ENCODE results near the gene CACNA1B.

The CACNA1B gene

DNA sequence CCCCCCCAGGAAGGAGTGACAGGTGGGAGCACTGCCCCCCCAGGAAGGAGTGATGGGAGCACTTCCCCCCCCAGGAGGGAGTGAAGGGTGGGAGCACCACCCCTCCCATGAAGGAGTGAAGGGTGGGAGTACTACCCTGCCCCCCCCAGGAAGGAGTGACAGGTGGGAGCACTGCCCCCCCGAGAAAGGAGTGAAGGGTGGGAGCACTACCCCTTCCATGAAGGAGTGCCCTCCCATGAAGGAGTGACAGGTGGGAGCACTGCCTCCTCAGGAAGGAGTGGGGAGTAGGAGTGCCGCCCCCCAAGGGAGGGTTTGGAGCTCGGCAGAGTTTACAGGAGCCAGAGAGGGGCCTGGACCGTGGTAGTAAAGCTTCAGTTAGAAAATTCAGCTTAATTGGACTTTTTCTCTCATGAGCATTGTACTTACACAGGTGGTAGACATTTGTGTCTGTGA lies 100.7 kb downstream of the CACNA1B start:
- H3K4me3 ChIP-seq (ENCODE audit: low read length), result no peak overlapping the region
- TF ChIP-seq, protein P1, sequence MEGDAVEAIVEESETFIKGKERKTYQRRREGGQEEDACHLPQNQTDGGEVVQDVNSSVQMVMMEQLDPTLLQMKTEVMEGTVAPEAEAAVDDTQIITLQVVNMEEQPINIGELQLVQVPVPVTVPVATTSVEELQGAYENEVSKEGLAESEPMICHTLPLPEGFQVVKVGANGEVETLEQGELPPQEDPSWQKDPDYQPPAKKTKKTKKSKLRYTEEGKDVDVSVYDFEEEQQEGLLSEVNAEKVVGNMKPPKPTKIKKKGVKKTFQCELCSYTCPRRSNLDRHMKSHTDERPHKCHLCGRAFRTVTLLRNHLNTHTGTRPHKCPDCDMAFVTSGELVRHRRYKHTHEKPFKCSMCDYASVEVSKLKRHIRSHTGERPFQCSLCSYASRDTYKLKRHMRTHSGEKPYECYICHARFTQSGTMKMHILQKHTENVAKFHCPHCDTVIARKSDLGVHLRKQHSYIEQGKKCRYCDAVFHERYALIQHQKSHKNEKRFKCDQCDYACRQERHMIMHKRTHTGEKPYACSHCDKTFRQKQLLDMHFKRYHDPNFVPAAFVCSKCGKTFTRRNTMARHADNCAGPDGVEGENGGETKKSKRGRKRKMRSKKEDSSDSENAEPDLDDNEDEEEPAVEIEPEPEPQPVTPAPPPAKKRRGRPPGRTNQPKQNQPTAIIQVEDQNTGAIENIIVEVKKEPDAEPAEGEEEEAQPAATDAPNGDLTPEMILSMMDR (conservative IDR thresholded peaks at IDR 0.05; ENCODE audit: low read length), result no peak
- DNase-seq (ENCODE audit: low read depth), result no peak

DNA sequence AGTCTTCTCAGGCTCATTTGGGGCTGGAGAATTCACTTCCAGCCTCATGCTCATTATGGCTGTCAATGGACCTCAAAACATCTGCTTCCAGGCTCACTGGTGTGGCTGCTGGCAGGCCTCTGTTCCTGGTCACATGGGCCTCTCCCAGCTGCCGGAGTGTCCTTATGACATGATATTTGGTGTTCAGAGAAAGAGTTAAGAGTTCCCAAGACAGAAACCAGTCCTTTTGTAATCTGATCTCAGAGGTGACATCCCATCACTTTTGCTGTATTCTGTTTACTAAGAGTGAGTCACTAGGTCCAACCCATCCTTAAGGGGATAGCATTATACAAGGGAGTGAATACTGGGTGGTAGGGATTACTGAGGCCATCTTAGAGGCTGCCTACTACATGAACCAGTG lies 104.6 kb downstream of the CACNA1B start:
- H3K4me3 ChIP-seq (ENCODE audit: low read length), result no peak overlapping the region
- DNase-seq (ENCODE audit: low read depth), result no peak
- TF ChIP-seq, protein P1 (conservative IDR thresholded peaks at IDR 0.05; ENCODE audit: low read length), result no peak

DNA sequence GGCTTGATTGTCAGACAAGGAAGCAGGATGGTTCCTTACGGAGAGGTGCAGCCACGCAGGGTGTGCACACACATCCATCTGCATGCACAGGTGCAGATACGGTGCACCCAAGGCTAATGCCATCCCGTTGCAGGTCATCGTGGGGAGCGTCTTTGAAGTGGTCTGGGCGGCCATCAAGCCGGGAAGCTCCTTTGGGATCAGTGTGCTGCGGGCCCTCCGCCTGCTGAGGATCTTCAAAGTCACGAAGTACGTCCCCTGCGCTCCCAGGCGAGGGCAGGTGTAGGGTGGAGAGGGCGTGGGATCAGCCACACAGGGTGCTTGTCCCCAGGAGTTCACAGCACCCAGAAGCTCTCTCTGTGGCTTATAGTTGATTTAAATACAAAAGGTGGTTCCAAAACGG lies 106.4 kb downstream of the CACNA1B start:
- TF ChIP-seq, protein P1 (conservative IDR thresholded peaks at IDR 0.05; ENCODE audit: low read length), result no peak
- H3K4me3 ChIP-seq (ENCODE audit: low read length), result no peak overlapping the region
- DNase-seq (ENCODE audit: low read depth), result no peak

DNA sequence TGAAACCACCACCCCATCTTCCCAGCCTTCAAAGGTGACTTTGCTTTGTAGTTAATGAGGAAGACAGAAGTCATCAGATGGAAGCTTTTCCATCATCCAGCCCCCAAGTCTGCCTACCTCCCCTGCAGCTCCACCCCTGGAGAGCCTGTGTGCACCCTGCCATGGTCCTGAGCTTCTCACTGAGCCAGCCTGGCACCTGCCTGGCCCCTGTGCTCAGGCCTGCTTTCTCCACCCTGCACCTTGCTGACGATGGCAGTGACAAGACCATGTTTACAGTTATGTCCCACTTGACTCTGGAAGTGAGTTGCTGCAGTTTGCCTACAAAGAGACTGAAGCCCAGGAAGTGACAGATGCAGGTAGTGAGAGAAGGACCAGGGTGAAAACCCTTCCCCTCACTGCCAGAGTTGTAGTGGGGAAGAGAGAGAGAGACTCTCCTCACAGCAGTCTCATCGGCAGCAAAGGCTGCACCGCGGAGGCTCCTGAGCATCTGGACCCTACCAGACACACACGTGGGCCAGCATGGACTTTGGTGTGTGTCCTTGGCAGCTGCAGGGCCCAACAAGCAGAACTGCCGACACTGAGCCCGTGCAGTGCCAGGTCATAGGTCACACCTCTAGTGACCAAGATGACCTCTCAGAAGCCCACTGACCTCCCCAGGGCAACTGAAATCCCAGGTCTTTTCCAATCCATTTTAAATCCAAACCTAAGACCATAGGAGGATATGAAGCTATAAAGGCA lies 107.1 kb downstream of the CACNA1B start:
- no peak for DNase-seq (ENCODE audit: low read depth)
- TF ChIP-seq, protein P1 (conservative IDR thresholded peaks at IDR 0.05; ENCODE audit: low read length), result no peak
- no peak overlapping the region for H3K4me3 ChIP-seq (ENCODE audit: low read length)

DNA sequence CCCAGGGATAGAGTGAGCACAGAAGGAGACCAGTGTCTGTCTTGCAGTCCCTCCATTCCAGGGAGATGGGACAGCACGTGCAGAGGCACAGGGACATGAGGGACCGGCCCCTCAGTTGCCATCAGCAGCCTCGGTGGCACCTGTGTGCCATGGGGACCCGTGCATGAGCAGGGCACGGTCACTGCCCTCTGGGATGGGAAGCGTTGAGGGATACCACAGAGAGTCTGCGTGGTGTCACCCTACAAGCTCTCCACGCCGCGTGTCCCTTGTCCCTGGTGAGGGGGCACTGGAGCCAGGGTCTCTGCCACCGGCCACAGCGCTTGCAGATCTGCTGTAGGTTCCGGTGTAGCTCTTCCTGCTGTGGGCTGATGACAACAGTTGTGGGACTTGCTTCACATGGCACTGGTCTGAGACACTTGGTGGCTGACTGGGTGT lies 108.1 kb downstream of the CACNA1B start:
- H3K4me3 ChIP-seq (ENCODE audit: low read length), result no peak overlapping the region
- no peak for DNase-seq (ENCODE audit: low read depth)
- TF ChIP-seq, protein P1 (conservative IDR thresholded peaks at IDR 0.05; ENCODE audit: low read length), result no peak

DNA sequence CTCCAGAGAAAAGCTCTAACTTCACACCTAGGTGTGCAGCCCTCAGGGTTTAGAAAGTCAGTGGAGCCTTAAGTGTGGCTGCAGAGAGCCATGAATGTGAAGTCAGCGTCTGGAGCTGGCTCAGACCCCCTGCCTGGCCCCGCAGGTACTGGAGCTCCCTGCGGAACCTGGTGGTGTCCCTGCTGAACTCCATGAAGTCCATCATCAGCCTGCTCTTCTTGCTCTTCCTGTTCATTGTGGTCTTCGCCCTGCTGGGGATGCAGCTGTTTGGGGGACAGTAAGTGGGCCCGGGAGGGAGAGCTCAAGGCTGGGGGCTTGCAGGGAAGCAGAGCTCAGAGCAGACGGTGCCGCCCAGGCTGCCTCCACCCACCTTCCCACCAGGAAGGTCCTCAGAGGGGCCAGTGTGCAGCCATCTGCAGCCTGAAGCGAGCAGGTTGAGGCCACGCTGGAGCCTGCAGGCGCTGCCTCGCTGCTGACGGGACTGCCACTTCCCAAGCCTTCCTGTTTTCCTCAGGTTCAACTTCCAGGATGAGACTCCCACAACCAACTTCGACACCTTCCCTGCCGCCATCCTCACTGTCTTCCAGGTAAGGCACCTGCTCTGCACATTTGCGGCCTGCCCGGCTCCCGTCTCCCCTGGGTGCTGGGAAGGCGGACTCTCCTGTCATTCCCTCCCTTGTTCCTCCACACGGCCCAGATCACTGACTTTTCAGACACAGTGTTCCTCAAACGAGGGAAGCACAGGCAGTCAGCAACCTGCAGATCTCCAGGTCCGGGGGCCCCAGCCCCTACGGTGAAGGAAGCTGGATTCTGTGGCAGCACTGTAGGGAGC lies 108.9 kb downstream of the CACNA1B start:
- no peak overlapping the region for H3K4me3 ChIP-seq (ENCODE audit: low read length)
- TF ChIP-seq, protein P1 (conservative IDR thresholded peaks at IDR 0.05; ENCODE audit: low read length), result no peak
- DNase-seq (ENCODE audit: low read depth), result no peak

All from AG10803 (cell line).